ENCODE measurements around the gene CDIPT. TPM values are rescaled to one million over a fixed set of nuclear protein-coding genes. Genes with fewer than 3 reads are reported as not detected.

CDIPT gene
- total and polyA plus RNA-seq, 2 of the 13 experiments (the other 11 are each of a cell fraction or from before 2014, with no cell fraction given), result 54.9 to 97.5 TPM

DNA sequence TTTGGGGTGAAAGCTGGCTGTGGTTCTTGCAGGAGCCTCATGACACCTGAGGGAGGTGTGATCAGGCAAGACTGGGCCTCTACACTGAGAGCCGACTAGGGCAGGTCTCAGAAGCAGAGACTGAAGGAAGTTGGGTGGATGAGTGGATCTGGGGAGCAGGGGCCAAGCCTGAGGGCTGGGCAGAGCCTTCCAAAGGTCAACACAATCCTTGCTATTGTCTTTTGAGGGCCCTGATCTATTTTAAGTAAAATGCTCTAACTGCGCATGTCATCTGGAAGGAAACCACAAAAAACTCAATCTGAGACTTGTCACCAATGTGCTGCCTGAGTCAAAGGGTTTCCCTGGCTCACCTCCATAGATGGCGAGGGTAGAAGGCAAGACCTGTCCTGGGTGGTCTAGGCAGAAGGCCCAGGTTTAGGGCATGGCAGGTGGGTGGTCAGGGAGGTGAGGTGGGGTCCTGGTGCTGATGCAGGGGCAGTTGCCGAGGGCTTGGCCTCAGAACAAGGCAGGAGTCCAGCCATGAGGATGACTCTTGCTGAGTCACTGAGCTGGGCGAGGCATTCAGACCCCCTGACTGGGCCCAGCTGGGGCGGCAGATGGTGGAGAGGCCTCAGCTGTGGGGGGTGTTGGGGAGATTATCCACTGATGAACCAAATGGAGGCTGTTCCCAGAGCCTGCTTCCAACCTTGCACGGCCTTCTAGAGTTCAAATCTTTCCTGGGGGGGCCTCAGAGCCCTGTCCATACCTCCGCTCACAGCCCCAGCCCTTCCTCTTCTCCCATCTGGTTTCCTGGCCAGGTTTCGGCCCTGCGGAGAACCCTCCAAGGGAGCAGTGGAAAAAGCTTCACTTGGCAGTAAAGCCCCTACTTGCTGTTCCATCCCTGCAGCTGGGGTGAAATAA is 37.6 kb downstream of the CDIPT start (continued):
- TF ChIP-seq, protein P1, sequence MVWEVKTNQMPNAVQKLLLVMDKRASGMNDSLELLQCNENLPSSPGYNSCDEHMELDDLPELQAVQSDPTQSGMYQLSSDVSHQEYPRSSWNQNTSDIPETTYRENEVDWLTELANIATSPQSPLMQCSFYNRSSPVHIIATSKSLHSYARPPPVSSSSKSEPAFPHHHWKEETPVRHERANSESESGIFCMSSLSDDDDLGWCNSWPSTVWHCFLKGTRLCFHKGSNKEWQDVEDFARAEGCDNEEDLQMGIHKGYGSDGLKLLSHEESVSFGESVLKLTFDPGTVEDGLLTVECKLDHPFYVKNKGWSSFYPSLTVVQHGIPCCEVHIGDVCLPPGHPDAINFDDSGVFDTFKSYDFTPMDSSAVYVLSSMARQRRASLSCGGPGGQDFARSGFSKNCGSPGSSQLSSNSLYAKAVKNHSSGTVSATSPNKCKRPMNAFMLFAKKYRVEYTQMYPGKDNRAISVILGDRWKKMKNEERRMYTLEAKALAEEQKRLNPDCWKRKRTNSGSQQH (CRISPR knock-in tag; IDR thresholded peaks at IDR 0.05; ENCODE audit: low read depth), result 0 out of 2 replicates have a peak, but pooled peaks have one; percentile 9
- TF ChIP-seq, protein P2, sequence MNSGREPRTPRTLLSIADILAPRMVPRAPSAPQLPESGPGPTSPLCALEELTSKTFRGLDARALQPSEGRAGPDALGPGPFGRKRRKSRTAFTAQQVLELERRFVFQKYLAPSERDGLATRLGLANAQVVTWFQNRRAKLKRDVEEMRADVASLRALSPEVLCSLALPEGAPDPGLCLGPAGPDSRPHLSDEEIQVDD (CRISPR knock-in tag; IDR thresholded peaks at IDR 0.05; ENCODE audit: borderline replicate concordance), result 0 out of 2 replicates have a peak, but pooled peaks have one; percentile 3
- TF ChIP-seq ZSCAN20 (CRISPR knock-in tag; IDR thresholded peaks at IDR 0.05; ENCODE audit: borderline replicate concordance), result no peak
- TF ChIP-seq NFE2L2 (IDR thresholded peaks at IDR 0.05; ENCODE audit: low read length), result 0 out of 2 replicates have a peak, but pooled peaks have one; percentile 53
- TF ChIP-seq KDM2A (CRISPR knock-in tag; IDR thresholded peaks at IDR 0.05; ENCODE audit: borderline replicate concordance, low read depth), result peak; percentile 14; the same call in 1 of the 2 replicates
- TF ChIP-seq BRD4 (CRISPR knock-in tag; IDR thresholded peaks at IDR 0.05), result 0 out of 2 replicates have a peak, but pooled peaks have one; percentile 43
- no peak for TF ChIP-seq PPARG (CRISPR knock-in tag; conservative IDR thresholded peaks at IDR 0.05)
- TF ChIP-seq, protein P3, sequence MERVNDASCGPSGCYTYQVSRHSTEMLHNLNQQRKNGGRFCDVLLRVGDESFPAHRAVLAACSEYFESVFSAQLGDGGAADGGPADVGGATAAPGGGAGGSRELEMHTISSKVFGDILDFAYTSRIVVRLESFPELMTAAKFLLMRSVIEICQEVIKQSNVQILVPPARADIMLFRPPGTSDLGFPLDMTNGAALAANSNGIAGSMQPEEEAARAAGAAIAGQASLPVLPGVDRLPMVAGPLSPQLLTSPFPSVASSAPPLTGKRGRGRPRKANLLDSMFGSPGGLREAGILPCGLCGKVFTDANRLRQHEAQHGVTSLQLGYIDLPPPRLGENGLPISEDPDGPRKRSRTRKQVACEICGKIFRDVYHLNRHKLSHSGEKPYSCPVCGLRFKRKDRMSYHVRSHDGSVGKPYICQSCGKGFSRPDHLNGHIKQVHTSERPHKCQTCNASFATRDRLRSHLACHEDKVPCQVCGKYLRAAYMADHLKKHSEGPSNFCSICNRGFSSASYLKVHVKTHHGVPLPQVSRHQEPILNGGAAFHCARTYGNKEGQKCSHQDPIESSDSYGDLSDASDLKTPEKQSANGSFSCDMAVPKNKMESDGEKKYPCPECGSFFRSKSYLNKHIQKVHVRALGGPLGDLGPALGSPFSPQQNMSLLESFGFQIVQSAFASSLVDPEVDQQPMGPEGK (CRISPR knock-in tag; IDR thresholded peaks at IDR 0.05), result peak; percentile 57
